GM12874 (cell line): ENCODE data around the gene DDX27.

Source experiments
- CTCF ChIP-seq: IDR thresholded peaks from 2 replicates; pipeline ENCODE4 v1.5.1; 2011; ENCODE audit warnings: low read depth, mild to moderate bottlenecking, control low read depth, low read length, moderate library complexity; ENCODE audit not compliant: insufficient read depth

DDX27 gene

GRCh38 chr20:49179368-49180277 lies 39.6 kb upstream of the DDX27 start:
- TF ChIP-seq CTCF = no peak

- TF ChIP-seq CTCF = no peak
Measured at GRCh38 chr20:49181265-49181877, 37.8 kb upstream of the DDX27 start.

- TF ChIP-seq CTCF = no peak
Measured at GRCh38 chr20:49183444-49183843, 35.8 kb upstream of the DDX27 start.

- no peak for TF ChIP-seq CTCF
Measured at GRCh38 chr20:49184691-49185070, 34.5 kb upstream of the DDX27 start.

- no peak for TF ChIP-seq CTCF
Measured at GRCh38 chr20:49185071-49185761, 34.0 kb upstream of the DDX27 start.

GRCh38 chr20:49186535-49187329 lies 32.5 kb upstream of the DDX27 start:
- TF ChIP-seq CTCF = no peak

- TF ChIP-seq CTCF = no peak
Measured at GRCh38 chr20:49187330-49187850, 31.8 kb upstream of the DDX27 start.
